Mucosa of rectum (tissue), 2 donors: ENCODE data around the gene CROCC2.

Experiments
- H3K27ac ChIP-seq, 2 donors: one replicate each; pipeline ENCODE4 v1.7.0; 2013; ENCODE audit warnings: inconsistent platforms in 2 of 2, low read depth in 2 of 2, low read length in 2 of 2
- H3K27me3 ChIP-seq, 2 donors: one replicate each; pipeline ENCODE4 v1.7.0; 2013; ENCODE audit warnings: low read length in 2 of 2; ENCODE audit not compliant: control insufficient read depth in 2 of 2, insufficient read depth in 2 of 2
- H3K36me3 ChIP-seq, 2 donors: one replicate each; pipeline ENCODE4 v1.7.0; 2013; ENCODE audit warnings: low read length in 2 of 2; ENCODE audit not compliant: control insufficient read depth in 2 of 2, insufficient read depth in 2 of 2
- H3K4me1 ChIP-seq, 2 donors: one replicate each; pipeline ENCODE4 v1.7.0; 2013; ENCODE audit warnings: low read length in 2 of 2, mild to moderate bottlenecking in 1 of 2; ENCODE audit not compliant: control insufficient read depth in 2 of 2, insufficient read depth in 2 of 2
- H3K4me3 ChIP-seq, 2 donors: one replicate each; pipeline ENCODE4 v1.7.0; 2013; ENCODE audit warnings: low read length in 2 of 2
- H3K9ac ChIP-seq, 2 donors: one replicate each; pipeline ENCODE4 v1.7.0; 2013; ENCODE audit warnings: low read length in 2 of 2, low read depth in 1 of 2, mild to moderate bottlenecking in 1 of 2
- H3K9me3 ChIP-seq, 2 donors: one replicate each; pipeline ENCODE4 v1.7.0; 2013; ENCODE audit warnings: low read length in 2 of 2; ENCODE audit not compliant: control insufficient read depth in 2 of 2
- donor health status: healthy.
- donor health status: Normal muscosa, but diverticular disease.

CROCC2 gene

GRCh38 chr2:241014764-241015163, 108.6 kb downstream of the CROCC2 start:
- Histone ChIP-seq H3K27me3 (no peaks in the 10 kb centered on the region), H3K36me3 (no peaks in the 10 kb centered on the region), H3K4me3 (no peak overlapping the region), H3K27ac (no peak overlapping the region), H3K9ac (no peak overlapping the region), H3K9me3 (no peaks in the 10 kb centered on the region), H3K4me1 (peaks cover 6 to 11% of the 10 kb centered on the region in 2 donors)

- Histone ChIP-seq H3K4me3 (no peak overlapping the region), H3K9me3 (no peaks in the 10 kb centered on the region), H3K36me3 (no peaks in the 10 kb centered on the region), H3K27me3 (no peaks in the 10 kb centered on the region), H3K4me1 (peaks cover 4% of the 10 kb centered on the region in 2 donors), H3K27ac (no peak overlapping the region), H3K9ac (no peak overlapping the region)
Measured at GRCh38 chr2:241015439-241015838, 109.3 kb downstream of the CROCC2 start.

DNA sequence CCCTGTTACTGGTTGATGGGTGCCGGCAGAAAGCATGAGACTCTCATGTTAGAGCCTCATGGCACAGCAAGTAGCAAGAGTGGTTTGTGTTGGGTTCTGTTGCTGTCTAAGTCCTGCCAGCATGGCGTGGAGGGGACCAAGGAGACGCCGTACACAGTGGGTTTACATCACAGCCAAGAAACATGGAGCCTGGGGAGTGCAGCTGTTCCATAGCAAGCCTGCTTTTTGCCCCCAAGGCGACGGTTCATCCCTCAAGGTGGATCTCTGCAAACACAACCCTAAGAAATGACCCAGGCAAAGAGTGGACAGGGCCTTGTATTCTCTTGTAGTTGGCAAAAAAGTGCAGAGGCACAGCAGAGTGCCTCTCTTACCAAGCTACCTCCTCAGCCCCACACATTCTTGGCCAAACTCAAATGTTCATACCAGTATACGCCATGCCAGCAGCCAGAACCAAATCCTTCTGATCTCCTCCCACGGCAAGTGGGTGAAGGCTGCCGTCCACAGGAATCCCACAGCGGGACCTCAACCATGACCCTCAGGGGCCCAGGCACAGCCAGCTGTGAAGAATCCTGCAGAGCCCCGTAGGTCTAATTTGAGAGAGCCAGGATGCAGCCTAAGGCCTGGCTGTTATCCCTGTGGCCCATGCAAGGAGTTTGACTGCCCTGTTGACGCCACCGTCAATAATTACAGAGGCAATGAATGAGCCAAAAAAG, 111.2 kb downstream of the CROCC2 start:
- H3K9ac ChIP-seq = no peak overlapping the region
- H3K36me3 ChIP-seq = no peaks in the 10 kb centered on the region
- no peaks in the 10 kb centered on the region for H3K4me1 ChIP-seq
- H3K4me3 ChIP-seq = no peak overlapping the region
- no peaks in the 10 kb centered on the region for H3K9me3 ChIP-seq
- H3K27ac ChIP-seq = no peak overlapping the region
- no peaks in the 10 kb centered on the region for H3K27me3 ChIP-seq

DNA sequence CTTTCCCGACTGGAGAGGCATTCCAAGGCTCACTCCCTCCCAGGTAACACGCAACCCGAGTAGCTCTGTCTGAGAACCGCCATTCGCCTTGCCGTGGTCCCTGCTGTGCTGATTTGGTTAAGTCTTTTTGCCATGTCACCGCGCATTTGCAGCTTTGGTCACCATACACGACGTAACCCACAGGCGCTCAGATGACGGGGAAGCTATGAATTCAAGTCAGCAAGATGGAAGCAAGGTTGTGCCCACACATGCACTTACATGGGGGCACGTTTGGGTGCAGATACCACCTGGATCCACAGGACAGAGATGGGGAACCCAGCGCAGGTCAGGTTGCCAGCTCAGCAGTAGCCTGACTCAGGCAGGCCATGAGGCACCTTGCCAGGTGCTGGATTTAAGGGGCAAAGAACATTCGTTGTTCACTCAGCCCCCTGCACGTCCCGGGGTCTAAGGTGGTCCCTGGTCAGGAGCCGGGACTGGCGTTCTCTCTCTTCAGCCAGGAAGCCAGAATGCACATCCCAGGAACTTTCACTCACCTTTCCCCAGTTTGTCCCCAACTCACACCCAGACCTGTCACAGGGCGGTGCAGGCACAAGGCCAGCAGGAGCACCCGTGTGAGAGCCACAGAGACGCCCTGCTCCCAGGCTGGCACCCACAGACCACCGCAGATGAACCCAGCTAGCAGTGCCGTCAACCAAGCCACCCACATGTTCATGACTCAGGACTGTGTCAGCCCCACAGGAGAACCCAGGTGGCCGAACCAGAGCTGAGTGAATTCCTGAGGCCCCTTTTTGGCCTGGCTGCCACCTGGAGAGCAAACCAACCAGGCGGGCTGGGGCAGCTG, 112.1 kb downstream of the CROCC2 start:
- Histone ChIP-seq H3K4me3 (no peak overlapping the region), H3K9me3 (no peaks in the 10 kb centered on the region), H3K9ac (no peak overlapping the region), H3K27me3 (no peaks in the 10 kb centered on the region), H3K4me1 (no peaks in the 10 kb centered on the region), H3K36me3 (no peaks in the 10 kb centered on the region), H3K27ac (no peak overlapping the region)

- Histone ChIP-seq H3K4me3 (no peak overlapping the region), H3K9ac (no peak overlapping the region), H3K36me3 (no peaks in the 10 kb centered on the region), H3K4me1 (no peaks in the 10 kb centered on the region), H3K27ac (no peak overlapping the region), H3K27me3 (no peaks in the 10 kb centered on the region), H3K9me3 (no peaks in the 10 kb centered on the region)
Measured at GRCh38 chr2:241019441-241020139, 113.5 kb downstream of the CROCC2 start.

- H3K4me3 ChIP-seq = no peak overlapping the region
- H3K36me3 ChIP-seq = no peaks in the 10 kb centered on the region
- no peak overlapping the region for H3K27ac ChIP-seq
- no peaks in the 10 kb centered on the region for H3K4me1 ChIP-seq
- peaks cover 0 to 4% of the 10 kb centered on the region in 2 donors for H3K9me3 ChIP-seq
- H3K9ac ChIP-seq = no peak overlapping the region
- no peaks in the 10 kb centered on the region for H3K27me3 ChIP-seq
Measured at GRCh38 chr2:241020201-241020600, 114.1 kb downstream of the CROCC2 start.

GRCh38 chr2:241020629-241021190, 114.6 kb downstream of the CROCC2 start:
- H3K27ac ChIP-seq = no peak overlapping the region
- H3K27me3 ChIP-seq = no peaks in the 10 kb centered on the region
- no peak overlapping the region for H3K4me3 ChIP-seq
- peaks cover 0 to 5% of the 10 kb centered on the region in 2 donors for H3K9me3 ChIP-seq
- H3K9ac ChIP-seq = no peak overlapping the region
- H3K36me3 ChIP-seq = no peaks in the 10 kb centered on the region
- H3K4me1 ChIP-seq = no peaks in the 10 kb centered on the region

DNA sequence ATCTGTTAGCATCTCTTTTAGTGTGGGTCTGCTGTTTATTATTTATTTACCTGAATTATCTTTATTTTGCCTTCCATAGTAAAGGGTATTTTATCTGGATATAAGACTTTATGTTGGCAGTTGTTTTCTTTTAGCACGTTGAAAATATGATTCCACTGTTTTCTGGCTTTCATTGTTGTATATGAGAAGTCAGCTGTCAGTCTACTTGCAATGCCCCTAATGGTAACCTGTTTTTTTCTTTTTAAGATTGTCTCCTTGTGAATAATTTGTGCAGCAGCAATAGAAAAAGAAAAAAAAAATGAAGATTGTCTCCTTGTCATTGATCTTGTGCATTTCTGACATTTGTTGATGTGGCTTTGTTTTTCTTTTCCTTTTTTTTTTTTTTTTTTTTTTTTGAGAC, 119.5 kb downstream of the CROCC2 start:
- no peaks in the 10 kb centered on the region for H3K27me3 ChIP-seq
- H3K4me3 ChIP-seq = no peak overlapping the region
- H3K9ac ChIP-seq = no peak overlapping the region
- peaks cover 0 to 5% of the 10 kb centered on the region in 2 donors for H3K9me3 ChIP-seq
- H3K36me3 ChIP-seq = no peaks in the 10 kb centered on the region
- H3K4me1 ChIP-seq = no peaks in the 10 kb centered on the region
- no peak overlapping the region for H3K27ac ChIP-seq

- Histone ChIP-seq H3K36me3 (peaks cover 0 to 4% of the 10 kb centered on the region in 2 donors), H3K4me1 (no peaks in the 10 kb centered on the region), H3K9me3 (peaks cover 0 to 5% of the 10 kb centered on the region in 2 donors)
Measured at GRCh38 chr2:241029599-241030332, 123.6 kb downstream of the CROCC2 start.

More at GRCh38 chr2:241029599-241030332, 123.6 kb downstream of the CROCC2 start:
- Histone ChIP-seq H3K4me3 (no peak overlapping the region), H3K9ac (no peak overlapping the region), H3K27me3 (no peaks in the 10 kb centered on the region), H3K27ac (no peak overlapping the region)
